ENCODE results near the gene CACNA1S.
A peak's percentile ranks its signal among the peaks of the same experiment; 100 is the strongest.

CACNA1S gene

GRCh38 chr1:201015551-201016091 lies 96.6 kb downstream of the CACNA1S start:
- H3K27ac Mint-ChIP-seq, result peak overlapping the region; percentile 24
- DNase-seq (ENCODE audit: low spot score in 2 of 2), result no peak
- H3K27me3 Mint-ChIP-seq, result no peaks in the 10 kb centered on the region
- H3K4me1 Mint-ChIP-seq, result peaks cover 63% of the 10 kb centered on the region
- no peaks in the 10 kb centered on the region for H3K9me3 Mint-ChIP-seq
- no peak for ATAC-seq (ENCODE audit: low read depth)
- no peak overlapping the region for H3K4me3 Mint-ChIP-seq
- H3K36me3 Mint-ChIP-seq, result no peaks in the 10 kb centered on the region

DNA sequence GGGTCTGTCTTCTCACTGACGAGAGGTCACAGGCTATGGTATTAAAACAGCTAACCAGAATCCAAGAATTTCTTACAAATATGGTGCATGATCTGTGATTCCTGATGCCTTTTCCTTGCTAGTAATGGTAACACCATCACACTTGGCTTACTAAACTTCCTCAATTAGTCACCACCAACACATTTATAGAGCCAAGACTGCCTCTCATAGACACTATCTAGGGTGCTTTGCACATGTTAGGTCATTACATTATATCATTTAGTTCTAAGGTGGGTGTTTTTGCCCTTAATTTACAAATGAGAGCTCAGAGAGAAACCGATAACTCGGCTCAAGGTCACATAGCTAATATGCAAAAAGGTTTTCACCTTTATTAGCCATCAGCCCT lies 97.4 kb downstream of the CACNA1S start:
- Mint-ChIP-seq H3K27ac (peak overlapping the region; percentile 74), H3K4me3 (no peak overlapping the region), H3K9me3 (no peaks in the 10 kb centered on the region), H3K27me3 (no peaks in the 10 kb centered on the region), H3K4me1 (peaks cover 55% of the 10 kb centered on the region), H3K36me3 (no peaks in the 10 kb centered on the region)
- DNase-seq (ENCODE audit: low spot score in 2 of 2) (no peak), ATAC-seq (ENCODE audit: low read depth) (no peak)

DNA sequence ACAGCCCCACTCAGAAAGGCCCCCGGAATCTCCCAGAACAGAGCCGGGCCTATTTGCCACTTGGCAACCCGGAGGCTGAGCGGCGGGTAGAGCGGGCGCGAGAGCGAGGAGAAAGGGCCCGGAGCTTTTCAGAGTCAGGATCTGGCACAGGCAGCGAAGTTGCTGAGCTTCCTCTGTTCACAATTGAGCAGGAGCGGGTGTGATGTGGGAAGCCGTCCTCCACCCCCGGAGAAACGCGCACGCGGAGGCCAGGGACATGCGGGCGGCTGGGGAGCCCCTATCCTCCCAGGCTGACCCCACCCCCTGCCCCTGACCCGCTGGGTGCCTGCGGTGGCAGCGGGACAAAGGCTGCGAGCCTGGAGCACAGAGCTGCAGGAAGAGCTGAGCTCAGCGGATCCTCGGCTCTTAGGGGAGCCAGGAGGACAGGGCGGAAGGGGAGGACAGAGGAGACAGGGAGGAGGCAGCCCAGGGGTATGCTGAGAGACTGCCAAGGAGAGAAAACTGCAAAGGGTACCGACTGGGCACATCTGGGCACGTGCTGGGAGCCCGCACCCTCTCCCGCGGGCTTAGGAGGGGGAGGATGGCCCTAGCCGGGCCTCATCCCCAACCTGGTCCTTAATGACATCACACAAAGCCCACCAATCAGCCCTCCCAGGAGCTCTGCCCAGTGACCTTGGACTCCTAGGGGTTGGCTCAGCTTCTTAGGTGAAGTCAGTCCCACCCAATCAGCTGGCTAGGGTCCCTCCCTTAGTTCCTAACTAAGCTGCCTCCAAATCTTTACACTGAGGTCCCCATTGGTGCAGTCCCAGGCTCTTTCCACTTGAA lies 98.0 kb downstream of the CACNA1S start:
- peaks cover 53% of the 10 kb centered on the region for H3K4me1 Mint-ChIP-seq
- H3K27ac Mint-ChIP-seq, result peak overlapping the region; percentile 74
- no peaks in the 10 kb centered on the region for H3K9me3 Mint-ChIP-seq
- ATAC-seq (ENCODE audit: low read depth), result no peak
- no peak for DNase-seq (ENCODE audit: low spot score in 2 of 2)
- H3K4me3 Mint-ChIP-seq, result no peak overlapping the region
- no peaks in the 10 kb centered on the region for H3K27me3 Mint-ChIP-seq
- H3K36me3 Mint-ChIP-seq, result no peaks in the 10 kb centered on the region

GRCh38 chr1:201013031-201013485 lies 99.2 kb downstream of the CACNA1S start:
- Mint-ChIP-seq H3K9me3 (no peaks in the 10 kb centered on the region), H3K27ac (no peak overlapping the region), H3K4me3 (no peak overlapping the region), H3K4me1 (peaks cover 47% of the 10 kb centered on the region), H3K36me3 (no peaks in the 10 kb centered on the region), H3K27me3 (no peaks in the 10 kb centered on the region)
- no peak for DNase-seq (ENCODE audit: low spot score in 2 of 2)
- ATAC-seq (ENCODE audit: low read depth), result no peak

DNA sequence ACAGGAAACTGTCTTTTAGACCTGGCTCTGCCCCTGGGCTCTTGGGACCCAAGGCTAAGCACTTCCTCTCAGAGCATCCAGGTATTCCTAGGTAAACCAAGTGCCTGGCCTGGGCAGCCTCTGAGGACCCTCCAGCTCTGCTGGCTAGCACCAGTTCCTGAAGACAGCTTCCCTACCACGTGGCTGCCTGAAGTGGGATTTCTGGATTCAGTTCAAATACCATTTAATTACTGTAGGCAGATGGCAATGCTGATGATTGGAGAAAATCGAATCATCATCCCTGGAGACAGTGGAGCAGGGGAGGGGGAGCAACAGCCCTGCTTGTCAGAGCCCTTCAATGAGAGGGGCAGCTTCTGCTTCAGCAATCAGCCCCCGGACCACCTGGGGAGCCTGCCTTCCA lies 100.6 kb downstream of the CACNA1S start:
- Mint-ChIP-seq H3K27ac (no peak overlapping the region), H3K4me3 (no peak overlapping the region), H3K9me3 (no peaks in the 10 kb centered on the region), H3K4me1 (peaks cover 39% of the 10 kb centered on the region), H3K27me3 (no peaks in the 10 kb centered on the region), H3K36me3 (no peaks in the 10 kb centered on the region)
- DNase-seq (ENCODE audit: low spot score in 2 of 2) (no peak), ATAC-seq (ENCODE audit: low read depth) (no peak)

GRCh38 chr1:201009962-201010645 lies 102.1 kb downstream of the CACNA1S start:
- DNase-seq (ENCODE audit: low spot score in 2 of 2), result no peak
- Mint-ChIP-seq H3K4me1 (peaks cover 27% of the 10 kb centered on the region), H3K4me3 (no peak overlapping the region), H3K27me3 (no peaks in the 10 kb centered on the region), H3K36me3 (peaks cover 3% of the 10 kb centered on the region), H3K9me3 (no peaks in the 10 kb centered on the region), H3K27ac (no peak overlapping the region)
- no peak for ATAC-seq (ENCODE audit: low read depth)

- Mint-ChIP-seq H3K4me3 (no peak overlapping the region), H3K4me1 (peaks cover 22% of the 10 kb centered on the region), H3K27ac (no peak overlapping the region), H3K27me3 (no peaks in the 10 kb centered on the region), H3K36me3 (peaks cover 3% of the 10 kb centered on the region), H3K9me3 (no peaks in the 10 kb centered on the region)
- ATAC-seq (ENCODE audit: low read depth) (no peak), DNase-seq (ENCODE audit: low spot score in 2 of 2) (no peak)
Measured at GRCh38 chr1:201008666-201009360, 103.4 kb downstream of the CACNA1S start.

GRCh38 chr1:201007481-201007880 lies 104.7 kb downstream of the CACNA1S start:
- H3K4me1 Mint-ChIP-seq, result peaks cover 15% of the 10 kb centered on the region
- H3K27ac Mint-ChIP-seq, result no peak overlapping the region
- H3K36me3 Mint-ChIP-seq, result peaks cover 8% of the 10 kb centered on the region
- H3K9me3 Mint-ChIP-seq, result no peaks in the 10 kb centered on the region
- no peak overlapping the region for H3K4me3 Mint-ChIP-seq
- H3K27me3 Mint-ChIP-seq, result no peaks in the 10 kb centered on the region
- DNase-seq (ENCODE audit: low spot score in 2 of 2) (no peak), ATAC-seq (ENCODE audit: low read depth) (no peak)

DNA sequence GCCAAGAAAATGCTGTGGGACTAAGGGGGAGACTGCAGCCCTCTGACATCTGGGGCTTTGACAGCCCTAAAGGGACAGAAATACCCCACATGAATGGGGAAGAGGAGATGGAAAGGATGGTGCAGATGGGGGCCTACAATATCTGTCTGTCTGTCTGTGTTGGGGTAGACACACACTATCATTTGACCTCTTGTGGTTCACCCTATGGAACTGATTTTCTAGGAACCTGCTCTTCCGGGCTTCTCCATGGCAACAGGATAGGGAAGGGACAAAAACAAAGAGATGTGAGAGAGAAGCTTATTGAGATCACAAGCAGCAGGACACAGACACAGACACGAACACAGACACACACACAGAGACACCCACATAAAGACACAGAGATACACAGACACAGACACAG lies 105.8 kb downstream of the CACNA1S start:
- ATAC-seq (ENCODE audit: low read depth) (no peak), DNase-seq (ENCODE audit: low spot score in 2 of 2) (no peak)
- peaks cover 15% of the 10 kb centered on the region for H3K36me3 Mint-ChIP-seq
- H3K9me3 Mint-ChIP-seq, result no peaks in the 10 kb centered on the region
- peaks cover 7% of the 10 kb centered on the region for H3K4me1 Mint-ChIP-seq
- H3K4me3 Mint-ChIP-seq, result no peak overlapping the region
- no peak overlapping the region for H3K27ac Mint-ChIP-seq
- H3K27me3 Mint-ChIP-seq, result no peaks in the 10 kb centered on the region

- Mint-ChIP-seq H3K27ac (no peak overlapping the region), H3K27me3 (no peaks in the 10 kb centered on the region), H3K36me3 (peaks cover 17% of the 10 kb centered on the region), H3K4me3 (no peak overlapping the region), H3K4me1 (peaks cover 2% of the 10 kb centered on the region), H3K9me3 (no peaks in the 10 kb centered on the region)
- DNase-seq (ENCODE audit: low spot score in 2 of 2) (no peak), ATAC-seq (ENCODE audit: low read depth) (no peak)
Measured at GRCh38 chr1:201004732-201005131, 107.5 kb downstream of the CACNA1S start.

DNA sequence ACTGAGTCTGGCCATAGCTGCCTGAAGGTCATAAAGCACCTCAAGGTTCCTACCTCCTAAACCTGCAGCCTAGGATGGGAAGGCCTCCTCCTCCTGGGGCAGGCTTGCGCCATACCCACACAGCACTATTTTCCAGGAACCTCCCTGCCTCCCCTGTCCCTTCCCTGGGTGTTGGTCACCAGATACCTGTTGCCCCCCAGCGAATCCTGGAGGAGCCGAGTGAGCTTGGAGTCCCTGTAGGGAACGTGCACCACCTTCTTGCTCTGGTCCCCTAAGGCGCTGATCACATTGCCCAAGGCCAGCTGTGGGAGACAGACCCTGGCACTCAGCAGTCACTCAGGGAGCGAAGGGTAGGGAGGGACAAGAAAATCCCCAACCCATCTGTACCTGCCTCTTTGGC lies 108.1 kb downstream of the CACNA1S start:
- H3K4me1 Mint-ChIP-seq, result no peaks in the 10 kb centered on the region
- ATAC-seq (ENCODE audit: low read depth), result no peak
- peaks cover 21% of the 10 kb centered on the region for H3K36me3 Mint-ChIP-seq
- H3K9me3 Mint-ChIP-seq, result no peaks in the 10 kb centered on the region
- no peaks in the 10 kb centered on the region for H3K27me3 Mint-ChIP-seq
- H3K27ac Mint-ChIP-seq, result no peak overlapping the region
- H3K4me3 Mint-ChIP-seq, result no peak overlapping the region
- no peak for DNase-seq (ENCODE audit: low spot score in 2 of 2)

DNA sequence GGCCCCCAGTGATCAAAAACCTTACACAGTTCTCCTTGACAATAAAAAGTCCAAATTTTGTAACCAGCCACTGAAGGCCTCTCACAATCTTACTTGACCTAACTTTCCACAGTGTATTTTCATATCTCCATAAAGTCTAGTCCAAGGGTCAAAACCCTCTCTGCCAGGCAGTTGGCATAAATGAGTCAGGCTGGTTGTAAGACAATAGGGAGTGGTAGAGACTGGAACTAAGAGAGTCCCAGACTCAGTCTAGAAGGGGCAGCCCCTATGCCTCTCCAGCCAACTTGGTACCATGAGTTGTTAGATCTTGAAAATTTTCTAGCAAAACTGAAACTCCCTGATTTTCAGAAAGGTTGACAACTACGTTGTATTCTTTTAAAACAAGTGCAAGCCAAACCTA lies 109.7 kb downstream of the CACNA1S start:
- Mint-ChIP-seq H3K36me3 (peaks cover 26% of the 10 kb centered on the region), H3K4me1 (peaks cover 3% of the 10 kb centered on the region), H3K9me3 (no peaks in the 10 kb centered on the region), H3K4me3 (no peak overlapping the region), H3K27ac (no peak overlapping the region), H3K27me3 (no peaks in the 10 kb centered on the region)
- no peak for DNase-seq (ENCODE audit: low spot score in 2 of 2)
- no peak for ATAC-seq (ENCODE audit: low read depth)

- ATAC-seq (ENCODE audit: low read depth) (no peak), DNase-seq (ENCODE audit: low spot score in 2 of 2) (no peak)
- Mint-ChIP-seq H3K27me3 (no peaks in the 10 kb centered on the region), H3K27ac (no peak overlapping the region), H3K36me3 (peaks cover 29% of the 10 kb centered on the region), H3K4me3 (no peak overlapping the region), H3K9me3 (no peaks in the 10 kb centered on the region), H3K4me1 (peaks cover 3% of the 10 kb centered on the region)
Measured at GRCh38 chr1:201001962-201002361, 110.3 kb downstream of the CACNA1S start.

DNA sequence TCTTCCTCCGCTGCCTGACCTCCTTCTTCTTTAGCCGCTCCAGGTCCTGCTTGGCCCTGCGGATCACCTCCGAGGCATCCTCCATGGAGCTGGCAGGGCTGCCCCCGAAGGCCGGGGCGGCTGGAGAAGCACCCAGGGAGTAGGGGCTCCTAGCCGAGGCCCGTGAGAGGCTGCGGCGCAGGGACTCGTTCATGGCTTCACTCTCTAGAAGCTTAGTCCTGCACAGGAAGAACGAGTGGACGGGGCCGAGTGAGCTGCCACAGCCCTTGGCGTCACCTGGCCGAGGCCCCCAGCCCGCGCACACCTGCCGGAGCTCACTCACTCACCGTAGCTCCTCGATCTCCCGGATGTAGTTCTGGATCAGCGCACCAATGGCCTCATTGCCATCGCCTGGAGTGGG lies 111.8 kb downstream of the CACNA1S start:
- Mint-ChIP-seq H3K27ac (no peak overlapping the region), H3K27me3 (no peaks in the 10 kb centered on the region), H3K4me3 (no peak overlapping the region), H3K4me1 (peaks cover 3% of the 10 kb centered on the region), H3K9me3 (no peaks in the 10 kb centered on the region), H3K36me3 (peaks cover 32% of the 10 kb centered on the region)
- no peak for ATAC-seq (ENCODE audit: low read depth)
- no peak for DNase-seq (ENCODE audit: low spot score in 2 of 2)
